HG03196 (cell line): ENCODE results near the gene HCN2.

Experiments used
- ATAC-seq: cut with Tn5 transposase; IDR thresholded peaks from one replicate; pipeline ENCODE4 v1.9.1; 2021; ENCODE audit not compliant: unreplicated experiment

HCN2 gene

GRCh38 chr19:633786-634639 lies 44.3 kb downstream of the HCN2 start:
- no peak for ATAC-seq

DNA sequence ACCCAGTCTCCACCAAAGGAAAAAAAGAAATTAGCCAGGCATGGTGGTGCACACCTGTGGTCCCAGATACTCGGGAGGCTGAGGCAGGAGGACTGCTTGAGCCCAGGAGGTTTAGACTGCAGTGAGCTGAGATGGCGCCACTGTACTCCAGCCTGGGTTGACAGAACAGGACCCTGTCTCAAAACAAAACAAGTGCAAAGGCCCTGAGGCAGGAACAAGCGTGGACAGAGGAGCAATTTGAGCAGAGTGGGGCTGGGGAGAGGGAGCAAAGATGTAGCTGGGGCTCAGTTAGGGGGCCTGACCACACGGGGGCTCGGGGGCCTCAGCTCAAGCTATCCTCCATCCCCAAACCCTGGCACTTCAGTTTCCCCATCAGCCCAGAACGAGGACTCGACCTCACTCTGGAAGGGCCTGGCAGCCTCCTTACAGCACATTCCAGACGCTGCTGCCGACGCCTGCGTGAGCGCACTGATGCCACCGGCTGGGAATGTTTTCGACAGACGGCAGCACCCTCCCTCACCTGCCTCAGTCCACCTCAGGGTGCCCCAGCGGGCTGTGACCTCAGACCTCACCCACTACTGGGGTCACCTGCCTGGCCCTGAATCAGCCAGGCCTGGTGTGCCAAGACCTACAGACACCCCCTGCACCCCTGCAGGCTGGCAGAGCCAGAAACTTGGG lies 45.4 kb downstream of the HCN2 start:
- no peak for ATAC-seq

GRCh38 chr19:638906-639252 lies 49.2 kb downstream of the HCN2 start:
- no peak for ATAC-seq

DNA sequence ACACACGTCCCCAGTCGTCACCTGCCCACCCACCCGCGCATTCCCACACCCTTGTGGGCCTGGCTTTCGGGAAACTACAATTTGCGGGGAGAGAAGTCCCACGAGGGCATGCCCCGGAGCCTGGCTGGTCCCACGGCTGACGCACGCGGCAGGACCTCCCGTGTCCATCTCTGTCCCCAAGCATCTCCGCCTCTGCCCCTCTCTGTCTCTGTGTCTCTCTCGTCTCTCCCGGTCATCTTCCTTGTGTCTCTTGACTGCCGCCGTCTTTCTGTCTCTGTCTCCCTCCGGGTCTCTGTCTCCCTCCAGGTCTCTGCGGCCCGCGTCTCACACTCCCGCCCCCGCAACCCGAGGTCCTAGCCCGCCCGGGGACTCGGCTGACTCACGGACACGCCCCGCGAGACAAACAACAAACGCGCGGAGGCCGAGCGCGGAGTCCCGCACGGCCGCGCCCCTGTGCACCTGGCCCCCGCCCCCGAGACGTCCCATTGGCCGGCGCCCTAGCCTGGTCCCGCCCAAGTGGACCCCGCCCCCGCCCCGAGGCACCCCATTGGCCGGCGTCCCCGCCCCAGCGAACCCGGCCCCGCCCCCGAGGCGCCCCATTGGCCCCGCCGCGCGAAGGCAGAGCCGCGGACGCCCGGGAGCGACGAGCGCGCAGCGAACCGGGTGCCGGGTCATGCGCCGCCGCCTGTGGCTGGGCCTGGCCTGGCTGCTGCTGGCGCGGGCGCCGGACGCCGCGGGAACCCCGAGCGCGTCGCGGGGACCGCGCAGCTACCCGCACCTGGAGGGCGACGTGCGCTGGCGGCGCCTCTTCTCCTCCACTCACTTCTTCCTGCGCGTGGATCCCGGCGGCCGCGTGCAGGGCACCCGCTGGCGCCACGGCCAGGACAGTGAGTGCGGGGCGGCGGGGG lies 49.8 kb downstream of the HCN2 start, which contains the start of gene FGF22:
Gene FGF22 (plus strand): TSS at position 627 of the 908 bp plus-strand sequence. CDS start 47 bp downstream, at position 674.
- peak; percentile 38 for ATAC-seq

DNA sequence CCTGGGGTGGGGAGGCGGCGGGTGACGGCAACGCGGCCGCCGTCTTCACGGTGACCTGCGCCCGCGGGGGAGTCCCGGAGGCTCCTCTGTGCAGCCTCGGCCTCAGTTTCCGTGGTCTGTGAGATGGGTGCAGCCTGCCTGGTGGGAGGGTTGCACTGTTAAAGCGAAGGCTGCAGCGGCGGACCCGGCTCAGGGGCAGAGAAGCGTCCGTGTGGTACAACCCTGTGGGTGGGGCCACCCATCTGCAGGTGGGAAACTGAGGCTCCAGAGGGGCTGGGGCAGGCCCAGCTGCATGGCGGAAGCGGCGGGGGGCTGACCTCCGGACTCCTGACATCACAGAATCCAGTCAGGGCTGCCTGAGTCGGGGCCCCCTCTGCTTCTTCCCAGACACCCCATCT lies 50.5 kb downstream of the HCN2 start:
- ATAC-seq: no peak

DNA sequence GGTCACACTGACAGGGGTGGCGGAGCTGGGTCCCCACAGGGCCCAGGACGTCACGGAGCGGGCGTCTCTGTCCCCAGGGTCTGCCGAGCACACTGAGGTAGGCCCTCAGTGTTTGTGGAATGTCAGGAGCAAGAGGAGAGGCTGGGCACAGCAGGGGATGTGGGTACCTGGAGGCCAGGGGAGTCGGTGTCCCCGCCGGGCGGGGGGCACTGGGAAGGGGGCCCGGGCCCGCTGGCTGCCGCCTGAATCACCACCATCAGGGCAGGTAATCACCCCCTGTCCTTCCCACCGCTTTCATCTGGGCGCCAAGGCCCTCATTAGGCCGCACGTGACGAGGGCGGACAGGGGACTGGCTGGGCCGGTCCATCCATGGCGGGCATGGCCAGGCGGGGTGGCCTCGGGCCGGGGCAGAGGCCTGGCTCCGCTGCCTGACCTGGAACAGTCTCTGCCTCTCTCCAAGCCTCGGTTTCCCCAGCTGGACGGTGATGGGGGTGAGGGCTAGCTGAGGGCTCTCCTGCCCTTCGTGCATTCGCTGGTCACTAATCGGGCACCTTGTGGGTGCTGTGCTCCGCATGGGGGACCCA lies 51.0 kb downstream of the HCN2 start:
- no peak for ATAC-seq

DNA sequence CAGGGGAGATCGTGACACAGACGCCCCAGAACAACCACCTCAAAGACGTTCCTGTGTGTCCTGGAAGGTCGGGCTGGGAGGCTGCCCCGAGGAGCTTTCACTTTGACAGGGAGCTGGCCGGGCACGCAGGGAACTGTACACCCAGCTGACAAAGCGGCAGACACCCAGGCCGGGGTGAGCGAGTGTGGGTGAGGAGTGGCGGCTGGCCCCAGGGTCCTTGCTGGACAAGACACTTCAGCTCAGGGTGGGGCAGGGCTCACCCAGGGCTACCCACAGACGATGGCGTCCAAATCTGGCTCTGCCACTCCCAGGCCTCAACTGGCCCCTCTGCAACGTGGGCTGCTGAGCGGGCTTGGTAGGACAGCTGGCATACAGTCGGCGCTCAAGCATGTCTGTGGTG lies 52.0 kb downstream of the HCN2 start:
- ATAC-seq: no peak

GRCh38 chr19:642767-643727 lies 53.4 kb downstream of the HCN2 start:
- no peak for ATAC-seq

DNA sequence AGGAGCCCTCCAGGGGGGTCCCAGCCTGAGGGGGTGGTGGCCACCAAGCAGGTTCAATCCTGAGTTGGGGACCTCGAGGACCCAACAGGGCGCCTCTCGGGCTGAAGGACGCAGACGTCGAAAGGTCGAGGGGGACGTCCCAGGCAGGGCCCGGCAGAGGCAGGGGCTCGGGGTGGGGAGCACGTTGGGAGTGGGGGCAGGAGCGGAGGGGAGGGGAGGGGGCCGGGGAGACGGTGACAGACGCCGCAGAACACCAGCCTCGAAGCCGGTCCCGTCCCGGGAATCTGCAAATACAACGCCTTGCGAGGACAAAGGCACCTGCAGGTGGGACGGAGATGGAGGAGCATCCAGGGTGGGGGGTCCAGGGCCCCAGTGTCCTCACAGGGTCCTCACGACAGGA lies 54.1 kb downstream of the HCN2 start:
- no peak for ATAC-seq

DNA sequence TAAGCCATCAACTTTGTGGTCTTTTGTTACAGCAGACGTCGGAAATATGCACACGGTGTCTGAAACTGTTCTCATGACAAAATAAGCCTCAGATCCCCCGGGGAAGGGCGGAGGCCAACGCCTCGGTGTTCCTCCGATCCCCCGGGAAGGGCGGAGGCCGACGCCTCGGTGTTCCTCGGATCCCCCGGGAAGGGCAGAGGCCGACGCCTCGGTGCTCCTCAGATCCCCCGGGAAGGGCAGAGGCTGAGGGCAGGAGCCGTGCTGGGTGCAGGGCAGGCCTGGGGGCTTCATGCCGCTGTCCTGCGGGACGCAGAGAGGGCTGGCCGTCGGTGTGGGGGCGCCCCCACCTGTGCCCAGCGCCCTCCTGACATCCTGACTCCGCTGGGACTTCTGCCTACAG lies 54.7 kb downstream of the HCN2 start:
- no peak for ATAC-seq

DNA sequence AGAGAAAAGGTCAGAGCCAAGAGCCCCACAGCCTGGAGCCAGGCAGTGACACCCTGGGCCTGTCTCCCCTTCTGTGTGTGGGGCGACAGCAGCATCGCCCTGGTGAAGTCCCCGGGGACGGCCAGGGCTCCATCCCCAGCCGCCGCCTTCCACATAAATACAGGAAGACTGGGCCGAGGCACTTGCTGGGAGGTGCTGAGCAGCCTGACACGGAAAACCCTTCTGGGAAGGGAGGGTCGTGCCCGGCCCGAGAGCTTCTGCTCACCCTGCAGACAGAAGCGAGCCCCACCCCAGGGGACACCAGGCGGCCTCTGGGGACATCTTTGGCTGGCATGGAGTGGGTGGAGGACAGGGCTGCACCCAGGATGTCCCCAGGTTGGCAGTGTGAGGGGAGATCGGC lies 55.1 kb downstream of the HCN2 start:
- ATAC-seq: no peak

- no peak for ATAC-seq
These were observed 56.5 kb downstream of the HCN2 start for GRCh38 chr19:645912-646778.

GRCh38 chr19:646779-647565 lies 57.3 kb downstream of the HCN2 start:
- no peak for ATAC-seq

DNA sequence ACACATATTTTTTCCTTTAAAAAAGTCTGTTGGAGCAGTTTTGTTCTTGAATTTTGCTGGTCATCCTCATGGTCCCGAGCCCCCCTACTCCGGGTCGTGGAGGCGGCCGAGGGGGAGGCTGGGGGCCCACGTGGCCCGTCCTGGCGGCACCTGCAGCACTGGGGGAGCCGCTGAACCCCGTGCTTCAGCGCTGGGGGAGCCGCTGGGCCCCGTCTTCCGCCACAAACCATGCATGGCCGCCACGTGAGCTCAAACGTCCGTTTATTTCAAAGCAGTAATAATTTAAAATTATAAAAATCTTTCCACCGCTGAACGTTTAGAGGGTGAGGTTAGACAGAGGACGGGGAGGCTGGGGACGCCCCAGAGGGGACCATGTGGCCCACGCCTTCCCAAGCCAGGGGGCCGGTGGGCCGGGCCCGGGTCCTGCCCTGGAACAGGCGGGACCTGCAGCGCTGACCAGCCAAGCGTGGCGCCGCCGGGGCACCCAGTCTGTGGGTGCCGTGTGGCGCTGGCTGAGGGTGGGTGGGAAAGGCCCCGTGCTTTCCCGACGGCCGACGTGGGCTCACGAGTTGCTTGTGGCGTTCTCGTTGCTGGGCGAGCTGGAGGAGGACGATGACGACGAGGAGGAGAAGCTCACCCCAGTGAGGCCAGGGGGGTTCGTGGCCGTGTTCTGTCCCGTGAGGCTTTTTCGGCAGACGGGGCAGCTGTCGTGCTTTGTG lies 58.0 kb downstream of the HCN2 start:
- ATAC-seq: no peak

DNA sequence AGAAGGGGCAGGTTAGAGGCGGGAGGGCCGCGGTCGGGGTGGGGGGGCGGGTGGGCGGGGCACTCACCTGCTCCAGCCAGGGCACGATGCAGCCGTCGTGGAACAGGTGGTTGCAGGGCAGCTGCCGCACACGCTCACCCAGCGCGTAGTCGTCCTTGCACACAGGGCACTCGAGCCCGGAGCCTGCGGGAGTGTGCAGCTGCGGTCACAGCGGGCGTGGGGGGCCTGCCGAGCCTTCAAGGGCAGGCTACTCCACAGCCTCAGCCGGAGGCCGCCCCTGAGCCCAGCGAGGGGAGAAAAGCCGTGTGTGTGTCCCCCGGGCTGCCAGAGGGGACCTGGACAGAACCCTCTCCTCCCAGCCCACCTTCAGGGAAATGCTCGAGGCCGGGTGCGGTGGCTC lies 58.6 kb downstream of the HCN2 start:
- no peak for ATAC-seq

DNA sequence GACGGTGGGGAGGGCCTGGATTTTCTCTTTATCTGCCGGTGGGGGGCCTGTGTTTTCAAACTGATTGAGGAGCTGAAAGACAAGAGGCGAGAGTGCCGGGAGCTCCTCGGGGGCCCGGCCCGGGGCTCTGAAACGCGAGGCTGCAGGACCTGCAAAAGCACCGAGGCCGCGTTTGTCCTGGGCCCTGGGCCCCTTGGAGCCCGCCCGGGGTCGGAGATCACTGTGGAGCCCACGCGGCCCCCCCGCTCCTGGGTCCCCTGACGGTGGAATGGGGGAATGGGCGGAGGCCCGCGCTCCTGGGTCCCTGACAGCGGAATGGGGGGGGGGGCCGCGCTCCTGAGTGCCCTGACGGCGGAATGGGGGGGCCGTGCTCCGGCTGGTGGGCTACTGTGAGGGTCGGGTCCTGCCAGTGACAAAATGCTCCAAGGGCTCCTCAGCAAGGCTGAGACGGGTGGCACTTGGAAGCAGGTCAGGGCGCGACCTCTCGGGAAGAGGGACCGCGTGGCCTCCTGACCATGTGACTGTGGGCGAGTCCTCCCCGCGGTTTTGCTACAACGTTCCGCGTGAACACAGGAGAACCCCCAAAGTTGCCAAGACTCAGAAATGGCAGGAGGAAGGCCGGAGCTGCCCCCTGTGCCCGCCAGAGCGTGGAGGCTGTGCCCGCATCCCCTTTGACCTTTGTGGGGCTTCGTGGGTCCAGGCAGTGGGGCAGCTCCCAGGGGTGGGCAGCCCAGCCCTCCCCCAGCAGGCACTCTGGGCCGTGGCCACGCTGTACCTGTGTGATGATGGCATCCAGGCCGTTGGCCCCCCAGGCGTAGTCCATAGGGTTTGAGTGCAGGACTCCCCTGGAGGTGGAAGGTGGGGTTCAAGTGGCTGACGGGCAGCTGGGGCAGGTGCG lies 59.5 kb downstream of the HCN2 start:
- no peak for ATAC-seq

- ATAC-seq: no peak
These were observed 60.4 kb downstream of the HCN2 start for GRCh38 chr19:650121-650520.
